Measurements from ENCODE around the gene BUD13.

The BUD13 gene

GRCh38 chr11:116792869-116793771 is 20.3 kb upstream of the BUD13 start:
- DNase-seq (ENCODE audit: low spot score): peak; percentile 35

GRCh38 chr11:116792144-116792868 is 19.5 kb upstream of the BUD13 start:
- DNase-seq (ENCODE audit: low spot score): no peak

- no peak for DNase-seq (ENCODE audit: low spot score)
These were observed 19.0 kb upstream of the BUD13 start, which contains the start of gene APOA5 for GRCh38 chr11:116791813-116792143. TSS of gene APOA5 (minus strand) at chr11:116791879. CDS start at chr11:116791860, 19 bp downstream.

- DNase-seq (ENCODE audit: low spot score): peak; percentile 92
These were observed 18.4 kb upstream of the BUD13 start for GRCh38 chr11:116791002-116791812.

- DNase-seq (ENCODE audit: low spot score): no peak
These were observed 17.6 kb upstream of the BUD13 start for GRCh38 chr11:116790167-116791001.

GRCh38 chr11:116788975-116789374 is 16.2 kb upstream of the BUD13 start:
- DNase-seq (ENCODE audit: low spot score): no peak

- no peak for DNase-seq (ENCODE audit: low spot score)
These were observed 15.7 kb upstream of the BUD13 start for GRCh38 chr11:116788534-116788933.

GRCh38 chr11:116787786-116788486 is 15.1 kb upstream of the BUD13 start, which contains the start of gene ZPR1:
TSS of gene ZPR1 (minus strand) at chr11:116788023. CDS start at chr11:116787990, 33 bp downstream.
- DNase-seq (ENCODE audit: low spot score): peak; percentile 94

GRCh38 chr11:116787436-116787785 is 14.6 kb upstream of the BUD13 start:
- peak; percentile 16 for DNase-seq (ENCODE audit: low spot score)

- DNase-seq (ENCODE audit: low spot score): no peak
These were observed 14.2 kb upstream of the BUD13 start for GRCh38 chr11:116786966-116787365.

GRCh38 chr11:116786326-116786725 is 13.5 kb upstream of the BUD13 start:
- no peak for DNase-seq (ENCODE audit: low spot score)

GRCh38 chr11:116782728-116783127 is 9.9 kb upstream of the BUD13 start:
- no peak for DNase-seq (ENCODE audit: low spot score)

GRCh38 chr11:116778556-116778955 is 5.8 kb upstream of the BUD13 start:
- DNase-seq (ENCODE audit: low spot score): no peak

- DNase-seq (ENCODE audit: low spot score): no peak
These were observed 4.3 kb upstream of the BUD13 start for GRCh38 chr11:116777056-116777455.

- DNase-seq (ENCODE audit: low spot score): no peak
These were observed 3.8 kb upstream of the BUD13 start for GRCh38 chr11:116776522-116776984.

GRCh38 chr11:116775975-116776374 is 3.2 kb upstream of the BUD13 start:
- no peak for DNase-seq (ENCODE audit: low spot score)

GRCh38 chr11:116774661-116775060 is 1.9 kb upstream of the BUD13 start:
- no peak for DNase-seq (ENCODE audit: low spot score)

- DNase-seq (ENCODE audit: low spot score): no peak
These were observed 663 bp upstream of the BUD13 start for GRCh38 chr11:116773203-116774097.

- DNase-seq (ENCODE audit: low spot score): no peak
These were observed 852 bp downstream of the BUD13 start for GRCh38 chr11:116771935-116772334.

- no peak for DNase-seq (ENCODE audit: low spot score)
These were observed 10.7 kb downstream of the BUD13 start for GRCh38 chr11:116762132-116762531.
